CD4-positive, alpha-beta T cell (primary cell): ENCODE measurements around the gene NCKAP1. TPM values are rescaled to one million over a fixed set of nuclear protein-coding genes. Genes with fewer than 3 reads are reported as not detected.

ENCODE experiments used
- ATAC-seq: fragments of 200-7000 bp; cut with Tn5 transposase; one replicate; pipeline ENCODE4 v1.10.0; 2022; ENCODE audit warnings: mild to moderate bottlenecking; ENCODE audit not compliant: poor library complexity
- CTCF ChIA-PET: fragments of 350-600 bp; sonication (Branson Sonifier 250); formaldehyde crosslinking; loops from one replicate; lab custom pipeline; 2021; ENCODE audit warnings: antibody characterized with exemption, inconsistent platforms; lab: Charles Lee
- POLR2A ChIA-PET: fragments of 350-600 bp; sonication (Branson Sonifier 250); formaldehyde crosslinking; loops from one replicate; lab custom pipeline; 2021; ENCODE audit warnings: antibody characterized with exemption, inconsistent platforms; lab: Charles Lee
- DNase-seq, 14 experiments: peaks; one replicate each; pipeline ENCODE4 v3.0.0-alpha.2; 2013 to 2020; ENCODE audit warnings: mixed read lengths in 2 of 14
- H3K27ac ChIP-seq, 2 donors: one replicate each; pipeline versions ENCODE4 v1.5.1 to v1.7.0; 2013; ENCODE audit warnings: low read length in 2 of 2, low read depth in 1 of 2, mild to moderate bottlenecking in 1 of 2
- H3K27me3 ChIP-seq, 2 experiments: 1 replicate in 1 of 2; 2 replicates in 1 of 2; pipeline versions ENCODE4 v1.6.1 to v1.7.0; 2013; ENCODE audit warnings: low read length in 2 of 2, control low read depth in 1 of 2, mild to moderate bottlenecking in 1 of 2, moderate library complexity in 1 of 2; ENCODE audit not compliant: insufficient read depth in 2 of 2, control insufficient read depth in 1 of 2
- H3K36me3 ChIP-seq: one replicate; pipeline ENCODE4 v1.6.1; 2013; ENCODE audit warnings: low read length, control low read depth; ENCODE audit not compliant: insufficient read depth
- H3K4me1 ChIP-seq: one replicate; pipeline ENCODE4 v1.6.1; 2013; ENCODE audit warnings: low read length, control low read depth; ENCODE audit not compliant: insufficient read depth
- H3K4me3 ChIP-seq: one replicate; pipeline ENCODE4 v1.5.1; 2013; ENCODE audit warnings: mild to moderate bottlenecking, low read length, moderate library complexity
- H3K9me3 ChIP-seq, 2 experiments: 1 replicate in 1 of 2; 2 replicates in 1 of 2; pipeline versions ENCODE4 v1.6.1 to v1.7.0; 2013; ENCODE audit warnings: low read length in 2 of 2, mild to moderate bottlenecking in 2 of 2, control low read depth in 1 of 2, moderate library complexity in 1 of 2; ENCODE audit not compliant: control insufficient read depth in 1 of 2, insufficient read depth in 1 of 2
- H3K27ac Mint-ChIP-seq: one replicate; pipeline ENCODE4 v1.8.0; 2020; ENCODE audit warnings: mixed read lengths
- H3K27me3 Mint-ChIP-seq: one replicate; pipeline ENCODE4 v1.8.0; 2021; ENCODE audit warnings: mixed read lengths
- H3K36me3 Mint-ChIP-seq: one replicate; pipeline ENCODE4 v1.8.0; 2021; ENCODE audit warnings: low read depth, mixed read lengths
- H3K4me1 Mint-ChIP-seq: one replicate; pipeline ENCODE4 v1.8.0; 2021; ENCODE audit warnings: low read depth, mixed read lengths
- H3K4me3 Mint-ChIP-seq: one replicate; pipeline ENCODE4 v1.8.0; 2020; ENCODE audit warnings: mild to moderate bottlenecking, mixed read lengths
- H3K9me3 Mint-ChIP-seq: one replicate; pipeline ENCODE4 v1.8.0; 2020; ENCODE audit warnings: mixed read lengths
- intact Hi-C, 2 experiments: fragments of 100-400 bp; cut with DNase I in 1 of 2; cut with micrococcal nuclease in 1 of 2; formaldehyde crosslinking; loops; one replicate each; pipeline versions ENCODE4 v1.15.1 to v1.9.0; 2023 to 2025; cut with DNase I, micrococcal nuclease
- total RNA-seq, 174 experiments: library from RNA in 2 of 174; stranded (reverse) in 2 of 174; gene quantifications; one replicate each; pipeline ENCODE4 v1.2.3 and lab custom pipeline; 2021 to 2026
- TF ChIP-seq, protein P1 (sequence below): fragments of 200-600 bp; IDR thresholded peaks from one replicate; pipeline ENCODE4 v1.8.0; 2022; ENCODE audit warnings: antibody characterized with exemption, mild to moderate bottlenecking

The NCKAP1 gene
- total RNA-seq, 2 experiments from 2014 or later, result 2.4 to 2.5 TPM

GRCh38 chr2:183063083-183063482, 24.8 kb upstream of the NCKAP1 start:
- intact Hi-C loops, result no loop called here
- H3K27me3 ChIP-seq, result peaks cover 2 to 4% of the 10 kb centered on the region in 2 experiments
- no peaks in the 10 kb centered on the region for H3K4me1 ChIP-seq
- H3K9me3 ChIP-seq, result no peaks in the 10 kb centered on the region
- no peak overlapping the region for H3K4me3 ChIP-seq
- Mint-ChIP-seq H3K36me3 (no peaks in the 10 kb centered on the region), H3K27ac (no peak overlapping the region), H3K9me3 (no peaks in the 10 kb centered on the region), H3K4me1 (no peaks in the 10 kb centered on the region), H3K4me3 (no peak overlapping the region), H3K27me3 (peaks cover 37% of the 10 kb centered on the region)
- H3K36me3 ChIP-seq, result no peaks in the 10 kb centered on the region
- ChIA-PET POLR2A (no interaction called here), CTCF (no interaction called here)
- ATAC-seq, result no peak
- no peak overlapping the region for H3K27ac ChIP-seq
- no peak for DNase-seq
- TF ChIP-seq, protein P1, sequence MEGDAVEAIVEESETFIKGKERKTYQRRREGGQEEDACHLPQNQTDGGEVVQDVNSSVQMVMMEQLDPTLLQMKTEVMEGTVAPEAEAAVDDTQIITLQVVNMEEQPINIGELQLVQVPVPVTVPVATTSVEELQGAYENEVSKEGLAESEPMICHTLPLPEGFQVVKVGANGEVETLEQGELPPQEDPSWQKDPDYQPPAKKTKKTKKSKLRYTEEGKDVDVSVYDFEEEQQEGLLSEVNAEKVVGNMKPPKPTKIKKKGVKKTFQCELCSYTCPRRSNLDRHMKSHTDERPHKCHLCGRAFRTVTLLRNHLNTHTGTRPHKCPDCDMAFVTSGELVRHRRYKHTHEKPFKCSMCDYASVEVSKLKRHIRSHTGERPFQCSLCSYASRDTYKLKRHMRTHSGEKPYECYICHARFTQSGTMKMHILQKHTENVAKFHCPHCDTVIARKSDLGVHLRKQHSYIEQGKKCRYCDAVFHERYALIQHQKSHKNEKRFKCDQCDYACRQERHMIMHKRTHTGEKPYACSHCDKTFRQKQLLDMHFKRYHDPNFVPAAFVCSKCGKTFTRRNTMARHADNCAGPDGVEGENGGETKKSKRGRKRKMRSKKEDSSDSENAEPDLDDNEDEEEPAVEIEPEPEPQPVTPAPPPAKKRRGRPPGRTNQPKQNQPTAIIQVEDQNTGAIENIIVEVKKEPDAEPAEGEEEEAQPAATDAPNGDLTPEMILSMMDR, result no peak

- ChIA-PET POLR2A (interaction anchor here (0.6 kb wide), 1 partner anchor 60 kb away, joined by 3 read pairs; no protein-coding TSS in a partner anchor), CTCF (no interaction called here)
- H3K4me3 Mint-ChIP-seq, result no peak overlapping the region
- H3K36me3 Mint-ChIP-seq, result no peaks in the 10 kb centered on the region
- no peak for ATAC-seq
- DNase-seq, result no peak
- intact Hi-C loops, result no loop called here
- H3K27ac ChIP-seq, result no peak overlapping the region
- no peaks in the 10 kb centered on the region for H3K4me1 ChIP-seq
- H3K27me3 ChIP-seq, result peaks cover 2 to 4% of the 10 kb centered on the region in 2 experiments
- H3K9me3 Mint-ChIP-seq, result no peaks in the 10 kb centered on the region
- no peak overlapping the region for H3K4me3 ChIP-seq
- H3K27ac Mint-ChIP-seq, result no peak overlapping the region
- no peaks in the 10 kb centered on the region for H3K9me3 ChIP-seq
- H3K27me3 Mint-ChIP-seq, result peaks cover 44% of the 10 kb centered on the region
- no peaks in the 10 kb centered on the region for H3K4me1 Mint-ChIP-seq
- TF ChIP-seq, protein P1, result no peak
- H3K36me3 ChIP-seq, result no peaks in the 10 kb centered on the region
These were observed 22.4 kb upstream of the NCKAP1 start for GRCh38 chr2:183060571-183061231.

GRCh38 chr2:183059561-183059960, 21.3 kb upstream of the NCKAP1 start:
- TF ChIP-seq, protein P1, result no peak
- Histone ChIP-seq H3K4me1 (no peaks in the 10 kb centered on the region), H3K27me3 (peaks cover 2 to 4% of the 10 kb centered on the region in 2 experiments), H3K27ac (no peak overlapping the region), H3K9me3 (no peaks in the 10 kb centered on the region), H3K4me3 (no peak overlapping the region), H3K36me3 (no peaks in the 10 kb centered on the region)
- no peaks in the 10 kb centered on the region for H3K36me3 Mint-ChIP-seq
- CTCF ChIA-PET, result no interaction called here
- no peaks in the 10 kb centered on the region for H3K9me3 Mint-ChIP-seq
- no peaks in the 10 kb centered on the region for H3K4me1 Mint-ChIP-seq
- no peak overlapping the region for H3K4me3 Mint-ChIP-seq
- ATAC-seq (no peak), DNase-seq (no peak)
- intact Hi-C loops, result no loop called here
- POLR2A ChIA-PET, result no interaction called here
- H3K27ac Mint-ChIP-seq, result no peak overlapping the region
- H3K27me3 Mint-ChIP-seq, result peaks cover 43% of the 10 kb centered on the region
